ENCODE results near the gene LTBP2.

Gene LTBP2

DNA sequence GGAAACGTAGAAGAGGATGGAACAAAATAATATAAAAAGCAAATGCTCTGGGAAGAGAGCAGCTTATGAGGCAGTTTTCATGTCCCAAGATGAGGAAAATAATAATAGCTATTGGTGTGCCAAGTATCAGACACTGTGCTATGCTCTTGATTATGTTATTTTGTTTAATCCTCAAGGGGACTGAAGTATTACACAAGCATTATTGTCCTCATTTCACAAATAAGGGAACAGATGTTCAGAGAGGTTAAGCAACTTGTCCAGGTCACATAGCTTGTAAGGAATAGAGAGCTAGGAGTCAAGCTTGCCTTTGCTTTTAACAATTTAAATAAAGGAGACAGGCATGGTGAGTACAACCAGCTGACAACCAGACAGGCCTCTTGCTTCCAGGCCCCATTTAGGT is 26.9 kb upstream of the LTBP2 start:
- DNase-seq (ENCODE audit: extremely low read depth in 1 of 2, low read depth in 1 of 2), result no peak

DNA sequence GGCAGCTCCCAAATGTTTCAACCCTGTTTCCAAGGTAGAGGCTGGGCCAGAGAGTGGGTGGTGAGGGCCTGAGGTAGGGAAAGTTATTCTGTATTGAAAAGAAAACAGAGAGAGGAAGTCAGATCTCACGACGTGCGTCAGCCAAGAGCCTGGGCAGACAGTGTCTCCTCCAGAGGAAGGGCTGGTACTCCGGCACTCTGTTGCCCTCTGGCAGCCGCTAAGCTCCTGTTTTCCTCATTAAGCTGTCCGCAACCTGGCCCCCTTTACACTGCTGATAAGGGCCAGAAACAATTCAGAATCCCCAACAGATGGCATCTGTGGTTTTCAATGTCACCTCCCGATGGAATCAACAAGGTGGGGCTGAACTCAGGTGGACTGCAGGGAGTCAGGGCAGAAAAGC is 26.0 kb upstream of the LTBP2 start:
- no peak for DNase-seq (ENCODE audit: extremely low read depth in 1 of 2, low read depth in 1 of 2)

DNA sequence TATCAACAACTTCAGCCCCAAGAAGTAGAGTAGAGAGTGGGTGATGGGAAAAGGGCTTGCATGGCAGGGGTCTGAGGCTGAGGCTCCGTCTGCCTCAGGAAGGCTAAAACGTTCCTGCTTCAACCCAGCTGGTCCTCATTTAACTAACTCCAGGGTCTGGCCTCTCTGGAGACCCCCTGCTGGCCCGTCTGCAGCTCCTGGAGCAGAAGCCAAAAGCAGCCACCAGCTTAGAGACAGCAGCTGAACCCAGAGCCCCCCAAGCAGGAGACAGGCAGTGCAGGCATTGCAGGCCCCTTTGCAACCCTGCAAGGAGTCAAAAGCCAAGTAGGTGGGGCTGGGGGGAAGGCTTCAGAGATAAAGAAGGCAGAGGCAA is 25.1 kb upstream of the LTBP2 start:
- DNase-seq (ENCODE audit: extremely low read depth in 1 of 2, low read depth in 1 of 2), result no peak

DNA sequence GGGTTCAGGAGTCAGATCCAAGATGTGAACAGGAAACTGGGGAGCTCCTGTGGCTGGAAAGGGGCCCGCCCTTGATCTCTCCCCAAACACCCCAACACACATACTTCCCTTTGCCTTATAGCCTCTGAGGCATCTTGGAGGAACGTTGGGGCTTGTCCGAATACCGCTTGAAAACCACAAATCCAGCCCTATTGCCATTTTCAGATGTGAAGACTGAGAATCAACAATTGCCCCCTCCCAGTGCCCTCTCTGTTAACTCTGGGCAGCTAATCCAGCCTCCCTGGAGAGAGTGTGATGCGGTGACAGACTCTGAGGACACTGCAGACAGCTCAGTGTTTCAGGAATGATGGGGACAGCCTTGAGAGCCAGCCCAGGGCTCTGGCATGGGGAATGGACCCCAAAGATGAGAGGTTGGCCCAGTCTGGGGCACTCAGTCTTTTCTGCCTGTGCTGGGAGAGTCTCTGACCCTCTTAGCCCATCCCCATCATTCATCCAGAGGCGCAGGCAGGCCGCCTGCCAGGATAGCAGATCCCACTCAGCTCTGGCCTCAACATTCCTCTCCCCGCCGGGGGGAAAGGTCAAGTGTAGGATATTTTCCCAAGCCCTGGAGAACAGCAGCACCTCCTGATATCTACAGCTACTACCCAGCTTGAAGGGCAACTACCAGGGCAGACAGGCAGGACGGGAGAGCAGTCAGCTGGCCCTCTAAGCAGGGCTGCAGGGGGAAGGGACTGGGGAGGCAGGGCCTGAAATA is 24.6 kb upstream of the LTBP2 start:
- no peak for DNase-seq (ENCODE audit: extremely low read depth in 1 of 2, low read depth in 1 of 2)

DNA sequence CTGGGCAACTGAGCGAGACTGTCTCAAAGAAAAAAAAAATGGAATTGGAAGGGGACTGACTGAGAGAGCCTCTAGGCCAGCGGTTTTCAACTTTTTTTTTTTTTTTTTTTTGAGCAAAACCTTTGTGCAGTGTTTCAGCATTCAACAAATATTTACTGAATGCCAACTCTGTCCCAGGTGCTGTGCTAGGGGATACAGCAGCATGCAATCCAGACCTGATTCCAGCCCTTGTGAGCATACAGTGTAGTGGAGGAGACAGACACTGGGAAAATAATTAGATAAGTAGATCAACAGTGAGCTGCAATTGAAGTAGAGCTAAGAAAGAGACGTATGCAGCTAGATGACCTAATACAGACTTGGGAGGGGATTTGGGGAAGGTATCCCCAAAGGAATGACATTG is 23.8 kb upstream of the LTBP2 start:
- no peak for DNase-seq (ENCODE audit: extremely low read depth in 1 of 2, low read depth in 1 of 2)

DNA sequence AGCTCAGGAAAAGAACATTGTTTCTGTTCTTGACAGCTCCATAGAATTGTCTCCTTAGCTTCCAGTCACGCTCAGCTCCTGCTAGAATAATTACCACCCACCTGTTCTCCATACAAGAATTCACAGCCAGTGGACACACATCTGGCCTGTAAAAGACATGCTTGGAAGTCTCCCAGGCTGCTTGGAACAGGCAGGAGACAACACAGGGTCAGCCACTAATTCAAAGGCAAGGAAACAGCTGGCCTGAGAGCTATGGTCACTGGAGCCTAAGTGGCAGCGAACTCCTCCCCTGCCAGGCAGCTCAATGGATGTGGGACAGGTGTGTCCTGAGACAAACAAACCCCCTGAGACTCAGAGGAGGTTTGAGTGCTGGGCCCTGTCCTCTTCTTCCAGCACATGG is 22.9 kb upstream of the LTBP2 start:
- no peak for DNase-seq (ENCODE audit: extremely low read depth in 1 of 2, low read depth in 1 of 2)

DNA sequence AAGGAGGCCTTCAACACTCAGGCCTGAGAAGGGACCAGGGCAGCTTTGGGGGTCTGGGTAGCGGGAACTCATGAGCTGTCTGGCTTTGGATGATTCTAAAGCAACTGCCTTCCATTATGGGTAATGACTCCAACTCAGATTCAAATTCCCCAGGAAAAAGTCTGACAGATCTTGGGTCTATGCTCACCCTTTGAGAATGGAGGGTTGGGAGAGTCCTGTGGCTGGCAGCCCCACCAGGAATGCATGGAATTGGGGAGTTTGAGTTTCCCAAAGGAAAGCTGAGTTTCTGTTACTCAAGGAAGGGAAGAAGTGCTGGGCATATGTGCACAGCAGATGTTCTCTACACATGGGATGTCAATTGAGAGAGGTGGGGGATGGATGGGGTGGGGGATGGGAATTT is 22.4 kb upstream of the LTBP2 start:
- DNase-seq (ENCODE audit: extremely low read depth in 1 of 2, low read depth in 1 of 2), result no peak

DNA sequence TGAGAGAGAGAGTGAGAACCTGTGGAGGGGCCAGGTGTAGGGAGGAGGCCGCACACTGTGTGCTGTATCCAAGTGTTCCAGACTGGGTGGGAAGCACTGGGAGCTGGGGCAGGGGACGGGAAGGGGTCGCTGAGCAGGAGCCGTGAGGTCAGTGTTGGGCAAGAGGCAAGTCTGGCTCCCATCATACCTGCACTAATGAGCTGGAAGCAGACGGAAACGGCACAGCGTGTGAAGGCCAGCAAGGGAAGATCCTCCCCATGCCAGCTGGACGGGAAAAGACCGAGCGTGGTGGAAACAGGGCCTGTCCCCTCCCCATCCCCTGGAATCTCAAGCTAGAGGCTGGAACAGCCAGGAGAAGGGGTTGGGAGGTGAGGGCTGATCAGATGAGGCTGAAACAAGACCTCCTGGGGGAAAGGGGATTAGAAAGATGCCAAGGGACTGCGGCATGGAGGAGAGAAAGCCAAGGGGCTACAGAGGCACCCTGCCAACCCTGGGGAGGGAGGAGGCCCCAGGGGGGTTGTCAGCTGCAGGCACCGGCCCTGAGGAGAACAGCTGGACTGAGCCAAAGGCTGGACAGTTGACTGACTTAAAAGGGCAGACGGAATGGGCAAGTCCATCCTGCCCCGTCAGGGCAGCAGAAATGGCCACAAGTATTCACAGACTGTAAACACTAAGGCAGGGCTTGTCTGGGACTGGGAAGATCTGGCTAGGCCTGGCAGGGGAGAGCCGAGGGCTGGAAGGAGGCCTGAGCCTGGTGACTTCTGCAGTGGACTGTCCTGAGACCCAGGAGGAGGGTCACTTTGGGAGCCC is 19.0 kb upstream of the LTBP2 start:
- no peak for DNase-seq (ENCODE audit: extremely low read depth in 1 of 2, low read depth in 1 of 2)

DNA sequence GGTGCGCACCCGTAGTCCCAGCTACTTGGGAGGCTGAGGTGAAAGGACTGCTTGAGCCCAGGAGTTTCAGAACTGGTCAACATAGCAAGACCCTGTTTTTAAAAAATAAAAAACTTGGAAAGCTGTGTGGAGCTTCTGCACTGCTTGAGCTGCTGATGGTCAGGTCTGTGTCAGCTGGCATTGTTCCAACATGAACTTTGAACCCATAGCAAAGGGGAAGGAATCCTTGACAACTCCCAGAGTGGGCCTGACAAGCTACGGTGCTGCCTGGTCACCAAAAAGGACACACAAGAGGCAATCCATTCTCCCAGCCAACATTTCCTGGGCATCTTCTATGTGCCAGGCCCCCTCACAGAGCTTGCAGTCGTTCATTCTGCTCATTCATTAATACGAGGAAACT is 16.4 kb upstream of the LTBP2 start:
- DNase-seq (ENCODE audit: extremely low read depth in 1 of 2, low read depth in 1 of 2), result no peak

DNA sequence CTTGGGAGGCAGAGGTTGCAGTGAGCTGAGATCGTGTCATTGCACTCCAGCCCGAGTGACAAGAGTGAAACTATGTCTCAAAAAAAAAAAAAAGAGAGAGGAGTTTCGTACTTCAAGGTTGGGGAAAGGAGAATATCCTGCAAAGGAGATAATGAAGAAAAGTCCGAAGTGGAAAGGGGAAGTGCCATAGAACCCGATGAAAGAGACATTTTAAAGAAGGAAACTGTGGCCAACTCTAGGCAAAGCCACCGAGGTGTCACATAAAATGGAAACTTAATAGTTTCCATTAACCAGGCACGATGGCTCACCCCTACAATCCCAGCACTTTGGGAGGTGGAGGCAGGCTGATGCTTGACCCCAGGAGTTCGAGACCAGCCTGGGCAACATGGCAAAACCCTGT is 15.0 kb upstream of the LTBP2 start:
- DNase-seq (ENCODE audit: extremely low read depth in 1 of 2, low read depth in 1 of 2), result no peak

DNA sequence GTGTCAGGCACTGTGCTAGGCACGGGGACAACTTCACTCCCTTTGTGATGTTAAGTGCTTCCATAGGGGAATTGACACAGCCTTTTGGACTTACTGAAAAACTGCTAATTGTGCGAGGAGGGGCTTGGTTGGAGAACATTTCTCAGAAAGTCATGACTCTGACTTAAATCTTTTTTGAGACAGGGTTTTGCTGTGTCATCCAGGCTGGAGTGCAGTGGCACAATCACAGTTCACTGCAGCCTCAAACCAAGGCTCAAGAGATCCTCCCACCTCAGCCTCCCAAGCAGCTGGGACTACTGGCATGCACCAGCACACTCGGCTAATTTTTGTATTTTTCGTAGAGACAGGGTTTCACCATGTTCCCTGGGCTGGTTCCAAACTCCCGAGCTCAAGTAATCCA is 10.2 kb upstream of the LTBP2 start:
- no peak for DNase-seq (ENCODE audit: extremely low read depth in 1 of 2, low read depth in 1 of 2)

DNA sequence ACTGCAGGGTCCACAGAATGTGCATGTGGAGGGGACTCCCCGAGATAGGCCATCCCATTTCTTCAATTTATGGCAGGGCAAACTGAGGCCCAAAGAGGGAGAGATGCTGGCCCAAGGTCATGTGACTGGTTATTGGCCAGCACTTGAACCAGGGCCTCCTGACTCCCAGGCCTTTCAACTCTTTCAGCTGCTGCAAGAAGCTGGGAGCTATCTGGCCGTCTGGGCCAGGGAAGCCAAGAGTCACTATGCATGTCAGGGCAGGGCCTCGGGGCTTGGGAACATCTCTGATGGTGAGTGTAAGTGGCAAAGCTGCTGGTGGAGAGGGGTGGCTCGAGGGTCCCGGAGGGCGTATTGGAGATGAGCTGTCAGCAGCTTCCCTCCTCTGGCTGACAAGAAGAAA is 9.5 kb upstream of the LTBP2 start:
- DNase-seq (ENCODE audit: extremely low read depth in 1 of 2, low read depth in 1 of 2), result no peak

DNA sequence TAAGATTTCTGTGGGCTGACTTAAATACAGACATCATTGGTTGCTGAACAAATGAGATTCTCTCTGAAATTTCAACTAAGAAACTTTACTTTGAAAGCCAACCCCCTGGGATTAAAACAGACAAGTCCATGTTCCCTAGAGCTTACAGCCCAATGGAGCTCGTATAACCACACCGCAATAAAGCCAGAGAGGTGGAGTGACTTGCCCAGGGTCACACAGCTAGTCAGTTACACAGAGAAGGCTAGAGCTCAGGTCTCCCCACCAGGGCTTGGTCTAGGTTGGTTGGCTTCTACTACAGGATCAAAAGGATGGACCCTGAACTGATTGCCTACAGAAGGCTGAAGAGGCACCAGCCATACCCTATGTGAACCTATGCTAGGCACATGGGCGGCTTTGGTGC is 8.9 kb upstream of the LTBP2 start:
- DNase-seq (ENCODE audit: extremely low read depth in 1 of 2, low read depth in 1 of 2), result no peak

DNA sequence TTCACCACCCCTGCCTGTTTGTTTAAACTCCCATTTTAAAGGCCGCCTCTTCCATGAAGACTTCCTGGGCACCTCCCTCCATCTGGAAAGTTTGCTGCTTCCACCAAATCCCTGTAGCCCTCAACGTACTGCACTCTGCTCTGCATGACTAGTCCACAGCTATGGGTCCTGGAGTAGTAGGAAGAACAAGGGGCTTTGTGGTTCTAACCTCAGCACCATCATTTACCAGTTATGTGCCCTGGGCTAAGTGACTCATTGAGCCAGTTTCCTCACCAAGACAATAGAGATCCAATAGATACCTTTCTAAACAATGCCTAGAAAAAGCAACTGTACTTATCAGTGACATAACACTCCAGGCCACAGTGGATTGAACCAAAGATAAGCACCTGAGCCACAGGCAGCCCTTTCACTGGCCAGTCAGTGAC is 8.5 kb upstream of the LTBP2 start:
- DNase-seq (ENCODE audit: extremely low read depth in 1 of 2, low read depth in 1 of 2), result no peak

DNA sequence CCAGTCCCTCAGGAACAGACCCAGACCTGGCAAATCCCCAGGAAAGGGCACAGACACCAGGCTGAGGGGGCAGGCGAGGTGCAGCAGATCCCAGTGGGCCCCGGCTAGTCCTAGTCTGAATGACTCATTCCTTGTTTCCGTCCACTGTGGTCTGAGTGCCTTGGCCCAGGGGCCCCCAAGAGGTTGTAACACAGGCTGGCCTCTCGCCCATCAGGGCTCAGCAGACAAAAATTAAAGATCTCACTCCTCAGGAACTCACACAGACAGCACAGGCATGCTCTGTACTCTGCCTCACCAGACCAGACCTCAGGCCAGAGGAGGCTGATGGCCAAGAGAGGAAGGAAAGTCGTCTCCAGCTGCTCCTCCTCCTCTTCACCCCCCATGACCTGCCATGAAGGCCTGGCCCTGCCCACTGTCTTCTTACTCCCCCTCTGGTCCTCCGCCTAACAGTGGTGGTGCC is 7.7 kb upstream of the LTBP2 start:
- no peak for DNase-seq (ENCODE audit: extremely low read depth in 1 of 2, low read depth in 1 of 2)

DNA sequence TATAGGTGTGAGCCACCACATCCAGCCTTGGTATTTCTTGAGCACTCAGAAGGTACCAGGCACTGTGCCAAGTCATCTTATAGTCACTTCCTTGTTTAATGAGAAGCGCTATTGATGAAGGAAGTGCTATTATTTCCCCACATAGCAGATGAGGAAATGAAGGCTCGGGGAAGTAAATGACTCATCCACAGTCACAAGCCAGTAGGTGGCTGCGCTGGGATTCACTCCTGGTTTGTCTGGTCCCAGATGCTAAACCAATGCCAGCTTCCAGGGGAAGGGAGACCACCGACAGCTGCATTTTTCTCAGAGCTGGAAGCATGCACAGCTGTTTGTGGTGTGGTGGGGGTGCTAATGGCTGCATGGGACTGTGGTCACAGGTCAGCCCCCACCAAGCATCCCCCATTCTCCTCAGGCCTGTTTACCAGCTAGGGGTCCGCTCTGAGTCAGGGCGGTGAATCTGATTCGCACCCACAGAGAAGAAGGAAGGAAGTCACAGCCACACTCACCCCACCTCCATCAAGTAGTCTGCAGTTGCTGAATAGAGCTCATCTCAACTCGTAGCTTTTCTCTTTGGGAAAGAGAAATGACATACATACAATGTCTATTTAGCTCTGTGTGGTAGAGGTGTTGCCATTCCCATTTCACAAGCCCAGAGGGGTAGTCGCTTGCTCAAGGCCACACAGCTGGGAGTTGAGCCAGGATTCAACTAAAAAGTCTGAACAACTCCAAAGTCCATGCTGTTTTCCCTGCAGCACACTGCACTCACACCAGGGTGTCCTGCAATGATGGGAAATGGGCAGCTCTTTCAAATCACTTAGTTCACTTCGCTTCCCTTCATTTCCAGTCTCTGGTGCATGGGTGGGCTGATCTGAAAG is 6.3 kb upstream of the LTBP2 start:
- peak; percentile 44 to 45 for DNase-seq (ENCODE audit: extremely low read depth in 1 of 2, low read depth in 1 of 2)

DNA sequence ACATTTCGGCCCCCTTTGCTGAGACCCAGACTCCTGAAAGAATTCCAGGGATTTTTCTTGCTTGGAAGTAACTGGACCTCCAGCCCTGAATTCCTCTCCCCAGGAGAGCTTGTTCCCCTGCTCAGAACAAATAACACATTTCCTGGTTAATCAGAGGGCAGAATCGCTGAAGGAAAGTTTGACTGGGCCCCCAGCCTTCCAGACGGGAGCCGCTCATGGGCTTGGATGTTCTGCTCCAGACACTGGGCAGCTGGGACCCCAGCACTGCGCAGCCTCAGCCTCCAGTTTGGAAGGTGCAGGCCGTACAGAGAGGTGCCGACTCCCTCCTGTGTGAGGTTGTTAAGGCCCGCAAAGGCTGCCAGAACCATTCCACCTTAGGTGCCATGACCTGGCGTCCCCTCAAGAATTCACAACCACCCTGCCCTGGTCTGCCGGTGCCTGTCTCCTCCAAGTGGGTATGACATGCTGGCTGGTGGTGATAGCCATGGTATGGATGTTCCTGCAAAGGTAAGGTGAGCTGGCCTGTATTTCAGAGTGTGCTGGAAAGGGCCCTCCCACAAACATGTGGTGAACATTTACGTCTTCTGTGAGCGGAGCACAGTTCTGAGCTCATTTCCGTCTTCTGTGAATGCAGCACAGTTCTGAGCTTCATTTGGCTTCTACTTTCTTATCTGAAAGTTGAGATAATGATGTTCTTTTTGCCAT is 5.1 kb upstream of the LTBP2 start:
- no peak for DNase-seq (ENCODE audit: extremely low read depth in 1 of 2, low read depth in 1 of 2)

DNA sequence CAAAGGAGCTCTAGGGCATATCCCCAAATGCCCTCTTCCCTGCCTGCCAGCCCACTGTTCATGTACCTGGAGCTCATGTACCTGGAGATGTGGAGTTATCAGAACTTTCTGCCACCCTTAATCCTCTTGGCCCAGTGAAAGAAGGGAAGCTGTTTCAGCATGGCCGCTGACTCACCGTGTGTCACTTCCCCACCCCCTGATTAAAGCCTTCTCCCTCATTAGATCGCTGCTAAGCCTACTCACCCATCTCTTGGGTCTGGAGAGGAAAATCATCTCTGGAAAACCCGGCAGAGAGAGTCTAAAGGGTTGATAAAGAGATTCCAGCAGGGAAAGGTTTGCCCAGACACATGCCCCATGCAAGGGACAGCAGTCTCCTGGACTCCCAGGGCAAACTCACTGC is 4.5 kb upstream of the LTBP2 start:
- DNase-seq (ENCODE audit: extremely low read depth in 1 of 2, low read depth in 1 of 2), result no peak

DNA sequence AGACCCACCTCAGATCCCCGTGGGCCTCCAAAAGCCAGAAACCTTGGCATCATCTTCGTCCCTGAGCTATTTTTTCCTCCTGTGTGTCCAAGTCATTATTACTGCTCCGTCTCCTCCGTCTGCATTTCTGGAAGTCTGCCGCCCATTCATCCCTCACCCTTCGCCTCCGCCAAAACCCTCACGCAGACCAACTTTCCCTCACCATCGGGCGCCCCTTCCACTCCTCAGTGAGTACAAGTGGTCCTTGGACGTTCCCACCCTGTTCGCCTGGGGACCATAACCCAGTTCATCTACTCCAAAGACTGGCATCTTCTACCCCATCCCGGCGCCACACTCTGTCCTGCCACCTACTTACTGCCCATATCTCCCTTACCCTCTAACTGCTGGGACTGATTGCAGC is 3.7 kb upstream of the LTBP2 start:
- no peak for DNase-seq (ENCODE audit: extremely low read depth in 1 of 2, low read depth in 1 of 2)

DNA sequence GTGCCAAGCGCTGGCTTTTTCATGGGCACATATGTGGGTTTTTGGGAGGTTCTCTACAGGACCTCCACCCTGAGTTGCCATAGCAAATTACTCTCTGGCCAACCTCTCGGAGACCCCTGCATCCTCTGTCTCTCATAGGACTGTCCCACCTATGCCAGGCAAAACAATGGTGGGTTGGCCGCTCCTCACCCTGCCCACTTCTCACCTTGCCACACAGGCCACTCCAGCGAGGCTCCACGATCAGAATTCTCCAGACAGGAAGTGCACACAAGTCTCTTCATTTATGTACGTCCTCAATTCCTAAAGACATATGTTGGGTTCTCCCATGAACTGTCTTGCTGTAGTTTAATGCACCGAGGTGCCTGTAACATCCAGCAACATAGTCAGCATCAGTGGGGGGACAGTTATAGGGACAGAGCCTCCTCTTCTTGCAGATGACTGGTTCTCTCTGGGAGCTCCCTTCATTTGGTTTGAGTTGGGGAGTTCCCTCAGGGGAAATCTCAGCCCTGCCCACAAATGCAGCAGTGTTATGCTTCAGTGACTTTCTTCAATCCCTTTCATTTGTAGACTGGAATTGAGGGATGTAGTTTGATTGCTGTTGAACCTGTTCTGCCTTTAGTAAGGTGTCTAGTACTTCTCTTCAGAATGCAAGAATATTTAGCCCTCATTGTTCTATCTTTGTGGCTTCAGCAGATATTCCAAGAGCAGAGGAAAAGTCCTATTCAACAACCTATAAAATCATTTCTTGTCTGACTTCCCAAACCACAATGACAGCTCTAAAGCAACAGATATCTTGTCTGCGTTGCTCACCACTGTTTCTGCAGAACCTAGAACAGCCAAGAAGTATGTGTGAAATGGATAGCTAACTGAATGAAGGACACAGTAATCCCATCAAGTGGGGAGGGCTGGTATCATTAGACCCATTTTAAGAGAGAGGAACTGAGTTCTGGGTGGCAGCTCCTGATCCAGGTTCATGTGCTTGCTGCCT is 2.8 kb upstream of the LTBP2 start:
- DNase-seq (ENCODE audit: extremely low read depth in 1 of 2, low read depth in 1 of 2), result no peak
